Tibial nerve (tissue), 4 donors: ENCODE results near the gene CDH4. TPM values are rescaled to one million over a fixed set of nuclear protein-coding genes. Genes with fewer than 3 reads are reported as not detected.

Experiments used
- DNase-seq, 2 donors: peaks; one replicate each; pipeline ENCODE4 v3.0.0-alpha.2; 2019; ENCODE audit warnings: low spot score in 2 of 2
- H3K27ac ChIP-seq, 4 donors: fragments of 200-600 bp; sonication (generic) in 3 of 4; one replicate each; pipeline ENCODE4 v1.5.1; 2017 to 2019; ENCODE audit warnings: mild to moderate bottlenecking in 1 of 4
- H3K27me3 ChIP-seq, 2 donors: fragments of 200-600 bp; sonication (generic) in 1 of 2; one replicate each; pipeline versions ENCODE4 v1.5.1 to v1.6.0; 2017 to 2019
- H3K36me3 ChIP-seq, 3 donors: fragments of 200-600 bp; sonication (generic); one replicate each; pipeline ENCODE4 v1.5.1; 2018 to 2019
- H3K4me1 ChIP-seq, 4 donors: fragments of 200-600 bp; sonication (generic) in 3 of 4; one replicate each; pipeline ENCODE4 v1.5.1; 2017 to 2019
- H3K4me3 ChIP-seq, 4 donors: fragments of 200-600 bp; sonication (generic) in 3 of 4; one replicate each; pipeline ENCODE4 v1.5.1; 2017 to 2019; ENCODE audit warnings: mild to moderate bottlenecking in 1 of 4, moderate library complexity in 1 of 4
- H3K9me3 ChIP-seq, 4 donors: fragments of 200-600 bp; sonication (generic) in 3 of 4; one replicate each; pipeline ENCODE4 v1.5.1; 2017 to 2019
- CTCF ChIP-seq, 5 experiments: fragments of 200-600 bp in 3 of 5; fragments of 450-650 bp in 2 of 5; sonication (generic) in 3 of 5; IDR thresholded peaks; one replicate each; pipeline ENCODE4 v1.5.1; 2016 to 2019; ENCODE audit warnings: antibody characterized with exemption in 5 of 5, mild to moderate bottlenecking in 3 of 5, moderate library complexity in 2 of 5
- EP300 ChIP-seq, 2 donors: sonication (generic); formaldehyde crosslinking; IDR thresholded peaks; one replicate each; pipeline ENCODE4 v1.6.1; 2017; ENCODE audit warnings: antibody characterized with exemption in 2 of 2, mild to moderate bottlenecking in 1 of 2
- POLR2A ChIP-seq, 2 donors: fragments of 450-650 bp; IDR thresholded peaks; one replicate each; pipeline ENCODE4 v1.6.1; 2017; ENCODE audit warnings: antibody characterized with exemption in 2 of 2, mild to moderate bottlenecking in 2 of 2, moderate library complexity in 2 of 2
- WGBS, 2 donors: methylation state at CpG; one replicate each; pipeline ENCODE4 v1.1.5; 2018; 5-methylcytosine and 5-hydroxymethylcytosine counted together
- total RNA-seq, 4 donors: library from RNA; depleted of rRNA; stranded (reverse); fragments of >200 nt; gene quantifications; one replicate each; pipeline ENCODE4 v1.1.0, GENCODE V29; 2016

CDH4 gene
- total RNA-seq, 4 donors from 2014 or later, result 0.78 to 2.3 (median 1.0) TPM

- WGBS, 2 donors, result 77 to 82% methylated on average over 10 of the region's 10 CpGs
- no peaks in the 10 kb centered on the region for H3K36me3 ChIP-seq
- TF ChIP-seq POLR2A (IDR thresholded peaks at IDR 0.05) (no peak), CTCF (IDR thresholded peaks at IDR 0.05) (no peak), EP300 (IDR thresholded peaks at IDR 0.05) (no peak)
- H3K27ac ChIP-seq, result no peak overlapping the region
- H3K27me3 ChIP-seq, result peaks cover 0 to 4% of the 10 kb centered on the region in 2 donors
- peaks cover 0 to 6% (median 0%) of the 10 kb centered on the region in 4 donors for H3K4me1 ChIP-seq
- no peak overlapping the region for H3K4me3 ChIP-seq
- no peak for DNase-seq
- H3K9me3 ChIP-seq, result no peaks in the 10 kb centered on the region
Measured at GRCh38 chr20:61223121-61223520, 28.9 kb upstream of the CDH4 start.

- H3K4me1 ChIP-seq, result peaks cover 0 to 3% (median 0%) of the 10 kb centered on the region in 4 donors
- H3K4me3 ChIP-seq, result no peak overlapping the region
- TF ChIP-seq CTCF (IDR thresholded peaks at IDR 0.05), result no peak
- no peak for TF ChIP-seq EP300 (IDR thresholded peaks at IDR 0.05)
- TF ChIP-seq POLR2A (IDR thresholded peaks at IDR 0.05), result no peak
- H3K27ac ChIP-seq, result no peak overlapping the region
- DNase-seq, result no peak
- H3K9me3 ChIP-seq, result peaks cover 0 to 17% (median 0%) of the 10 kb centered on the region in 4 donors
- no peaks in the 10 kb centered on the region for H3K36me3 ChIP-seq
- 94 to 96% methylated on average over 9 of the region's 9 CpGs for WGBS, 2 donors
- no peaks in the 10 kb centered on the region for H3K27me3 ChIP-seq
Measured at GRCh38 chr20:61230166-61230565, 21.9 kb upstream of the CDH4 start.

- peaks cover 0 to 3% (median 0%) of the 10 kb centered on the region in 4 donors for H3K4me1 ChIP-seq
- no peak overlapping the region for H3K4me3 ChIP-seq
- H3K27me3 ChIP-seq, result no peaks in the 10 kb centered on the region
- H3K9me3 ChIP-seq, result peaks cover 0 to 17% (median 0%) of the 10 kb centered on the region in 4 donors
- H3K27ac ChIP-seq, result no peak overlapping the region
- DNase-seq, result no peak
- no peaks in the 10 kb centered on the region for H3K36me3 ChIP-seq
- no peak for TF ChIP-seq CTCF (IDR thresholded peaks at IDR 0.05)
- TF ChIP-seq POLR2A (IDR thresholded peaks at IDR 0.05), result no peak
- 88 to 92% methylated on average over 7 of the region's 7 CpGs for WGBS, 2 donors
Measured at GRCh38 chr20:61233590-61233989, 18.5 kb upstream of the CDH4 start.

GRCh38 chr20:61234224-61234890 is 17.7 kb upstream of the CDH4 start:
- TF ChIP-seq POLR2A (IDR thresholded peaks at IDR 0.05) (no peak), EP300 (IDR thresholded peaks at IDR 0.05) (no peak), CTCF (IDR thresholded peaks at IDR 0.05) (no peak)

GRCh38 chr20:61236713-61237112 is 15.3 kb upstream of the CDH4 start:
- no peak for DNase-seq
- 59 to 60% methylated on average over 4 of the region's 4 CpGs for WGBS, 2 donors
- H3K36me3 ChIP-seq, result no peaks in the 10 kb centered on the region
- no peak overlapping the region for H3K4me3 ChIP-seq
- no peaks in the 10 kb centered on the region for H3K4me1 ChIP-seq
- H3K27ac ChIP-seq, result no peak overlapping the region
- no peaks in the 10 kb centered on the region for H3K27me3 ChIP-seq
- TF ChIP-seq EP300 (IDR thresholded peaks at IDR 0.05), result no peak
- TF ChIP-seq POLR2A (IDR thresholded peaks at IDR 0.05), result no peak
- no peak for TF ChIP-seq CTCF (IDR thresholded peaks at IDR 0.05)
- H3K9me3 ChIP-seq, result peaks cover 0 to 25% (median 0%) of the 10 kb centered on the region in 4 donors

More at GRCh38 chr20:61234224-61234890, 17.7 kb upstream of the CDH4 start:
- 81 to 84% methylated on average over 11 of the region's 11 CpGs for WGBS, 2 donors
- no peak for DNase-seq
- Histone ChIP-seq H3K27ac (no peak overlapping the region), H3K9me3 (peaks cover 0 to 17% (median 0%) of the 10 kb centered on the region in 4 donors), H3K27me3 (no peaks in the 10 kb centered on the region), H3K4me3 (no peak overlapping the region), H3K36me3 (no peaks in the 10 kb centered on the region), H3K4me1 (no peaks in the 10 kb centered on the region)
